OCI-M2 (cell line): ENCODE measurements around the gene OSBPL6.

Source experiments
- DNase-seq: peaks from one replicate; lab custom pipeline; 2025; ENCODE audit not compliant: unreplicated experiment; lab: John Stamatoyannopoulos, UW

Gene OSBPL6

GRCh38 chr2:178269438-178270224 lies 75.3 kb downstream of the OSBPL6 start:
- no peak for DNase-seq

GRCh38 chr2:178270338-178270737 lies 76.0 kb downstream of the OSBPL6 start:
- DNase-seq: no peak

DNA sequence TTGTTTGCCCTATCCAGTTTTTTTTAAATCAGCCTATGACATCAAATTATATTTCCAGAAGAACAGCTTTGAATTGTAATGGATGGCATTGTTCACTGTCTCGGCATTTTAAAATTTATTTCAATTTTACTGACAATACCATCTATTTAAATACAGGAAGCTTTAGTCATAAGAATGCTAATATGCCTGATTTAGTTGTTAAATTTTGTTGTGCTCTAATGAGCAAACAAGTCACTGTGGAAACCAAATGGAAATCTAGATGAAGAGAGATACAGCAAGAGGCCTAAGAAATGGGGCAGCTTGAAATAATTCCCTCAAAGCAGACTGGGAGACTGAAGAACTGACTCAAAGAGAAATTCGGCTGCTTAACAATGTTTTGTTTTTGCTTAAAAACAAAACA lies 76.8 kb downstream of the OSBPL6 start:
- DNase-seq: no peak

DNA sequence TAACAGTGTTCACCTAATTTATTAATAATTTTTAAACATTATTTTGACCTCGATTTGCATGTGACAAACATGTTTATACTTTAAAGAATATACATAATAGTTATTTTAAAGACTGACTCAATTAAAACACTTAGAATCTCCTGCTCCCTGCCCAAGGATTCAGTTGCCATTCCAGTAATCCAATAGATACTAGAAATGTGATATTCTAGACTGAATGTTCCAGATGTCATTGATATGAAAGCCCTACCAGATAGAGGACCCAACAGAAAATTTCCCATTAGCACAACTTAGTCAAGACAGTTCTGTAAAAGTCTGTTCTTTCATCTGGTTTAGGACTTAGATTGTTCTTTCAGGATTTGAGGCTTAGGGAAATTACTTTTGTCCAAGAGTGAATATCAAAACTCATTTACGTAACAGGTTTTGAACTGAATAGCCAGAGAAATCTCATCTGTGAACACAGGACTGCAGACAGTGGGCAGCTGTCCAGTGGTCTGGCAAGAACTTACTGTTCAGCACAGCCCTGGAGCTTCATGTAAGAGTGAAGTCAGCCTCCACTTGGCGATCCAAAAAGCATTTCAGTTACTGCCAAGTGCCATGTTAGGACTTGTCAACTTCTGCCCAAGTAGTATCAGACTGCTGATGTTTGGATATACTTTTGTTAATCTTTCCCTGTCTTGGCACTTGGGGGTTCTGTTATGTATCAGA lies 77.5 kb downstream of the OSBPL6 start:
- DNase-seq: no peak

- DNase-seq: no peak
These were observed 79.6 kb downstream of the OSBPL6 start for GRCh38 chr2:178273787-178274360.

- DNase-seq: no peak
These were observed 81.3 kb downstream of the OSBPL6 start for GRCh38 chr2:178275600-178275999.

DNA sequence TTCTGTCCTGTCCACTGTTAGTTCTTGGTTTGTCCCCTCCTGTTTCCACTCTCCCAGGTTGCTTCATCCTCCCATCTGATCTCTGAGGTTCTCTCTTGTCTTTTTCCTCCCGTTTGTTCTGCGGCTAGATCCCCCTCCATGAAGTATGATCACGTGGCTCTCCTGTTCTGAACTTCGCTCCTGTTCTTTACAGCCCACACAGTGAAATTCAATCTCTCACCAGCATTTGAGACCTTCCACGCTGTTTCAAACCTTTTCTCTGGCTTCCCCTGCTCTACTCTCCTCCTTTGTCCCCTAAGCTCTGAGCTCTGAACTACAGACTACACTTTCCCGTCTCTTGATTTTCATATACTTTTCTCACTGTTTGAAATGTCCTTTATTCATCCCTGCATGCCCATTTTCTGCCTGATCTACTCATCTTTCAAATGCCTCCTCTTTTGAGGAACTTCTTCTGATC lies 83.5 kb downstream of the OSBPL6 start:
- DNase-seq: no peak

- no peak for DNase-seq
These were observed 84.8 kb downstream of the OSBPL6 start for GRCh38 chr2:178279142-178279541.

- DNase-seq: no peak
These were observed 85.3 kb downstream of the OSBPL6 start for GRCh38 chr2:178279636-178280035.

- peak; percentile 12 for DNase-seq
These were observed 86.0 kb downstream of the OSBPL6 start for GRCh38 chr2:178280244-178280852.

DNA sequence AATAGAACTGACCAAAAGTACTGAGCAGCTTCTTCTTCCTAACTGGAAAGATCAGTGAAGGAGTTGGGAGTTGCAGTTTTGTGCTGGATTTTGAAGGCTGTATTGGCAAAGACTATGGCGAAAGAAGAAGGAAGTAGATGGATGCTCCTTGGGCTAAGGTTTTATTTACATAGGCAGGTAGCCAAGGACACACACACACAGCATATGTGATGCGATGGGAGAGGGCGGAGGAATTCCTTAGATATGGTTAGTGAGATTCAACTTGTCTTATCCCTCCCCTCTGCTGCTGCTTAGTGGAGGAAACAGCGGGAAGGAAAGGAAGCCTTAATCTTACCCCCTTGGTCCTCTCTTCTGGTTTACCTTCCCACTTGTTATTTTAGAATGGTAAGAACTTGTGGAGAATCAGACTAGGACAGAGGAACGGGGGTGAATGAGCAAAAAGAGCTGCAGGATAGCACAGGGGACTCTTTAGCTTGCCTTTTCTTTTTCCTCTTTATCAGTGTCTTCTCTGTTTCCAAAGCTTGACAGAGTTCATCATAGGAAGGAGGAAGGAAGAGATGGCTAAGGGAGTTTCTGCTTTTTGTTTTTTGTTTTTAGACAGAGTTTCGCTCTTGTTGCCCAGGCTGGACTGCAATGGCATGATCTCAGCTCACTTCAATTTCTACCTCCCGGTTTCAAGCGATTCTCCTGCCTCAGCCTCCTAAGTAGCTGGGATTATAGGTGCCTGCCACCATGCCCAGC lies 87.9 kb downstream of the OSBPL6 start:
- DNase-seq: no peak

- DNase-seq: no peak
These were observed 89.1 kb downstream of the OSBPL6 start for GRCh38 chr2:178283341-178283918.

- DNase-seq: no peak
These were observed 90.4 kb downstream of the OSBPL6 start for GRCh38 chr2:178284613-178285286.

DNA sequence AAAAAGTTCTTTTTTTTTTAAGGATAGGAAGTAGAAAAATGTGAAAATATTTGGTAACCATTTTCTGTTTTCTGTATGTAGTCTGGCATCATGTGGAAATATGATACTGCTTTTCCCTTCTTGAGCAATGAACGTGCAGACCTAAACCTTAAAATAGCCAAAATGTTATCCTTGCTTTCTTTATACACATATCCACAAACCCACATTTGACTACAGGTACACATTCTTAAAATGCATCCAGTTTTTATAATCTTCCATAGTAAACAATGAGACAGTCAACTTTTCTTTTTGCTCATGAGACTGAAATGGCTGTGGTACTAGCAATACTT lies 90.9 kb downstream of the OSBPL6 start:
- no peak for DNase-seq

DNA sequence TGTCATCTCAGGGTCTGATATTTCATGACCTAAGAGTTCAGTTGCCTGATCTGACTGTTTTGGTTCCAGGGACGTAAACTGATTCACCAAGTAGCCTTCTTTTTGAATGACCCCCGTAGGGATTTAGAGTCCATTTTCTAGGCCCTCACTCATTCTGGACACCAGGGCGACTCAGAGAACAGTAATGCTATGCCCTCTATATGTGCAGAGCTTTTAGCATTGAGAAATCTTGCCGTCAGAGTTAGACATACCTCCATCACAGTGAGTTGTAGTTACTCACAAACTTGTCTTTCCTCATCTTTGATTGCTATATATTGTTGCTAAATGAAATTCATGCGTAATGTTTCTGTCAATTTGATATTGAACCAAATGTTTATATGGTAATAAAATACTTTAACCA lies 92.3 kb downstream of the OSBPL6 start:
- no peak for DNase-seq

DNA sequence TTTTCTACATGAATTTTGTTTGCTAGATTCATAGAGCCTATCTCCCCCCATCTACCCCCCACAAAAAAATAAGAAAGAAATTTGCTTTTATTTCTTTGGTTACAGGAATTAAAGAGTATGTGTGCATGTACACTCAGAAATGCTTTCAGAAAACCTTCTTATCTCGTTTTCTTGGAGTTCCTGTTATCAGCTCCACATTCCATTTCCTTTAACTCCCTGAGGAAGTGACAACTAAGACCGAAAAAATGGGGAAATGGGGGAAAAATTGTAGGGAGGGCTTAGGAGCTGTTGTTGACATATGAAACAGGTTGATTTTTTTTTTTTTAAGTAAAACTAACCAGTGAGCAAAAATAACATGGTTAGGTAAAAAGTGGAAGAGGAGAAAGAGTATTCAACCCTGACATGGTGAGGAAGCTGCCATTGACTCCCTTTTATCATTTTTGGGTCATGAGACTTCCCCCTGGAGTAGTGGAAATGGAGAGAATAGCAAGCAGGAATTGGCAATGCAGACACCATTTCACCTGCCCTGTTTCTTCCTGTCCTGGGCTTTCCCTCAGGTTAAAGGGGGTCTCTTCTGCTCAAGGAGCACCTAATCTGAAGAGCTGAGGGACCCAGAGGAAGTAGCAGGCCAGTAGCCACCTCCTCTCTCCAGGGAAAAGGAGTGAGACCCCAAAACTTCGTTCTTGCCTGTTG lies 93.5 kb downstream of the OSBPL6 start:
- DNase-seq: no peak

DNA sequence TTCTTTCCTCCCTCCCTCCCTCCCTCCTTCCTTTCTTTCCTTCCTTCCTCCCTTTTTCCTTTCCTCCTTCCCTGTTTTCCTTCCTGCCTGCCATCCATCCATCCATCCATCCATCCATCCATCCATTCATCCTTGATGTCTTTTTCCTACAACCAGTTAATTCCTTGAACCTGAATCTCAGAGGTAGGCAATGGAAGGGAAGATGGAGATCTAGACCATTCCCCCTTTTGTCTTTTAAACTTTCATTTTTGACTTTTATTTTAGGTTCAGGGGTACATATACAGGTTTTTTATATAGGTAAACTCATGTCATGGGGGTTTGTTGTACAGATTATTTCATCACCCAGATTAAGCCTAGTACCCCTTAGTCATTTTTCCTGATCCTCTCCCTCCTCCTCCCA lies 97.4 kb downstream of the OSBPL6 start:
- DNase-seq: no peak

- no peak for DNase-seq
These were observed 98.3 kb downstream of the OSBPL6 start for GRCh38 chr2:178292586-178292985.

DNA sequence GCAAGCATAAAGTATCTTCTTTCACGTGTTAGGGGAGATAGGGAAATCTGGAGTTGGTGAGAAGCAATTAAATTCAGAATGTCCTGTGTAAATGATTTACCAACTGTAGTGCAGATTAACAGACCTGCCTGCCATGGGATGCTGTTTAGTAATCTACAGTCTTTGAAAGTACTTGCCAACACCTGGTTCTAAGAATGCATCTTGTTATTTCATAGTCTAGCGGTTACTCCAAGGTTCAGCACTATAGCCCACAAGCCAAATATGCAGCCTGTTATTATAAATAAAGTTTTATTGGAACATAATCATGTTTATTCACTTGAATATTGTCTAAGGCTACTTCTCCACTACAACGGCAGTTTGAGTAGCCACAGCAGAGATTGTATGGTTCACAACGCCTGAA lies 100.8 kb downstream of the OSBPL6 start:
- DNase-seq: no peak

GRCh38 chr2:178295906-178296305 lies 101.6 kb downstream of the OSBPL6 start:
- no peak for DNase-seq
